GM12865 (cell line): ENCODE results near the gene DAP3.
"Not testable (repeated sequence)": the region's sequence is repeated elsewhere in the genome, so short reads cannot be mapped to it uniquely, and the experiment has no call there.

Experiments
- DNase-seq: peaks from one replicate; pipeline ENCODE4 v3.0.0; 2010; ENCODE audit warnings: low read depth
- H3K4me3 ChIP-seq: 2 replicates; pipeline ENCODE4 v1.5.1; 2011; ENCODE audit warnings: mild to moderate bottlenecking, low read depth, low read length, control low read depth
- TF ChIP-seq, protein P1 (sequence below): IDR thresholded peaks from 2 replicates; pipeline ENCODE4 v1.5.1; 2011; ENCODE audit warnings: low read length, control low read depth, low read depth, inconsistent platforms; ENCODE audit not compliant: insufficient read depth; ENCODE audit errors: missing control alignments

The DAP3 gene

DNA sequence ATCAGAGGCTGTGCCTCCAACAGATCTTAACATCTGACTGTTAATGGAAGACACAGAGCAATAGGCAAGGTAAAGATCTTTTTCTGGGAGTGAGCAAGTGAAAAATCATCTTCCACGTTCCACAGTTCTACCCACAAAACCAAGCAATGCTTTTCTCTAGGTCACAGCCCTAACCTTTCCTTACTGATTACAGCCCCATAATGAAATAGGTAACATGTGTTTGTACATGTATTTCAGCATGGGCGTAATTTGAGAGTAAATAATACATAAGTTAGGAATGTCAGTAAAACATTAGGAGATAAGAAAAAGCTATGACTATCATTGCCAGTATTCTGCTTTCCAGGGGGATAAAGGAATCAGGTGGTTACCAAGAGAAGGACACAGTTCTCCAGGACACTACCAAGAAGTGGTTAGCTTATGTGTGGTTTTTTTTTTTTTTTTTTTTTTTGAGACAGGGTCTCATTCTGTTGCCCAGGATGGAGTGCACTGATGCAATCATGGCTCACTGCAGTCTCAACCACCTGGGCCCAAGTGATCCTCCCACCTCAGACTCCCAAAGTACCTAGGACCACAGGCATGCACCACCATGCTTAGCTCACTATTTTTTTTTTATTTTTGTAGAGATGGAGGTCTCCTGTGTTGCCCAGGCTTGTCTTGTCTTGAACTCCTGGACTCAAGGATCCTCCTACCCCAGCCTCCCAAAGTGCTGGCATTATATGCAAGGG lies 72.0 kb downstream of the DAP3 start:
- TF ChIP-seq, protein P1, sequence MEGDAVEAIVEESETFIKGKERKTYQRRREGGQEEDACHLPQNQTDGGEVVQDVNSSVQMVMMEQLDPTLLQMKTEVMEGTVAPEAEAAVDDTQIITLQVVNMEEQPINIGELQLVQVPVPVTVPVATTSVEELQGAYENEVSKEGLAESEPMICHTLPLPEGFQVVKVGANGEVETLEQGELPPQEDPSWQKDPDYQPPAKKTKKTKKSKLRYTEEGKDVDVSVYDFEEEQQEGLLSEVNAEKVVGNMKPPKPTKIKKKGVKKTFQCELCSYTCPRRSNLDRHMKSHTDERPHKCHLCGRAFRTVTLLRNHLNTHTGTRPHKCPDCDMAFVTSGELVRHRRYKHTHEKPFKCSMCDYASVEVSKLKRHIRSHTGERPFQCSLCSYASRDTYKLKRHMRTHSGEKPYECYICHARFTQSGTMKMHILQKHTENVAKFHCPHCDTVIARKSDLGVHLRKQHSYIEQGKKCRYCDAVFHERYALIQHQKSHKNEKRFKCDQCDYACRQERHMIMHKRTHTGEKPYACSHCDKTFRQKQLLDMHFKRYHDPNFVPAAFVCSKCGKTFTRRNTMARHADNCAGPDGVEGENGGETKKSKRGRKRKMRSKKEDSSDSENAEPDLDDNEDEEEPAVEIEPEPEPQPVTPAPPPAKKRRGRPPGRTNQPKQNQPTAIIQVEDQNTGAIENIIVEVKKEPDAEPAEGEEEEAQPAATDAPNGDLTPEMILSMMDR = no peak
- H3K4me3 ChIP-seq = no peak overlapping the region
- no peak for DNase-seq

DNA sequence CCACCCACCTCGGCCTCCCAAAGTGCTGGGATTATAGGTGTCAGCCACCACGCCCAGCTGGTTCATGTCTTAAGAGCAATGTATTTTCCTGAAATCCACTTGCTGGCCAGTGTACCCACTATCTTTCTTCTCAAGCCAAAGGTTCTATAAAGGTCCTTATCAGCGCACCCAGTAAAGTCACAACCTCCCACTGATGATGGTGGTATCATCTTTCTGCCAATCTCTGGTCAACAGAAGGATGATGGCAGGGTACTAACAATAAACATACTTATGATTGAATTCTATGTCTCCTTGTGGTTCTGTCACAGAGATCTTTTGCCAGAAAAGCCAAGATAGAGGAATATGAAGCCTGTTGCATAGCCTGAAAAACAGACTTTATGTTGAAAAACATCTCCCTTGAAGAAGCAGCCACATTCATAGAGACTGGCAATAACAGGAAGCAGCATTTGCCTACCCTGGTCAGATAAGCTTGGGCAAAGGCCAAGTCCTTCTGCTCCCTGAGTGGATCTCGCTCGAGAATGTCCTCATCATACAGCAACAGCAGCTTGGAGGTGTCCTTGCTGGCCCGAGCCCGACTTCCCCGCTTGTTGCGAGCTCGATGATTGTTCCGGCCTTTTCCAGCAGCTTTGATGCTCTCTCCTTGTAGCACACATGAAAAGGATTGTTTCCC lies 73.0 kb downstream of the DAP3 start:
- H3K4me3 ChIP-seq = no peak overlapping the region
- DNase-seq = no peak
- TF ChIP-seq, protein P1 = no peak

DNA sequence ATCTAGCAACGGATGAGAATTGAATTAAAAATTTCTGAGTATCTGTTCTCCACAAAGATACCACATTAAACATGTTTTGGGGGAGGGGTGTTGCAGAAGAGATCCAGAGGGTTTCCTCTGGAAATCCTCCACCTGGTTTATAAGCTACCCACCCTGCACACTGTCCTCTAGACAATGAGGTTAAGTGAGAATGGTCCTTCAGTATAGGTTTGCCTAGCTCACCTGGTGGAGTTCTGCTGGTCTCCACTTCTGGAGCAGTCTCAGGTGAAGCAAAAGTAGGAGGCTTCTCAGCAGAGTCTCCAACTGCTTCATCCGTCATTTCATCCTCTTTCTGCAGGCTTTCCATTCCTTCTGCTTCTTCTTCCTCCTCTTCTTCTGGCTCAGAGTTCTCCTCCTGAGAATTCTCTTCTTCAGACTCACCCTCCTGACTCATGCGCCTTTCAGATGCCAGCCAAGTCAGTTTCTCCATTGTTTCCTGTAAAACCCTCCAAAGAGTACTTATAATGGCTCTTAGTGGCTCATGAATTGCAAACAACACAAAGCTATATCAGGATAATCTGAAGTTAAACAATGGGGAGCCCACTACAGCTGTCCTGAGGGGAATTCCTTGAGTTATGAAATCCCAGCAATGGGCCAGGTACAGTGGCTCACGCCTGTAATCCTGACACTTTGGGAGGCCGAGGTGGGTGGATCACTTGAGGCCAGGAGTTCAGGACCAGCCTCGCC lies 74.4 kb downstream of the DAP3 start:
- DNase-seq, H3K4me3 ChIP-seq: not testable (repeated sequence)

DNA sequence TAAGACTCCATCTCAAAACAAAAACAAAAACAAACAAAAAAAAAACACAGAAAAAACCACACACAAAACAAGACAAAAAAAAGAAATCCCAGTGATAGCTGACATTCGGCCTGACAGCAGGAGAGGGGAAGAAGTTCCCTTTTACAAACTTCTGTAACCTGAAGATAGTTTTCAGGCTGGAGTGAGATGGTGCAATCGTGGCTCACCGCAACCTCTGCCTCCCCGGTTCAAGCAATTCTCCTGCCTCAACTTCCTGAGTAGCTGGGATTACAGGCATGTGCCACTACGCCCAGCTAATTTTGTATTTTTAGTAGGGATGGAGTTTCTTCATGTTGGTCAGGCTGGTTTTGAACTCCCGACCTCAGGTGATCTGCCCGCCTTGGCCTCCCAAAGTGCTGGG lies 75.1 kb downstream of the DAP3 start:
- DNase-seq, H3K4me3 ChIP-seq: not testable (repeated sequence)

DNA sequence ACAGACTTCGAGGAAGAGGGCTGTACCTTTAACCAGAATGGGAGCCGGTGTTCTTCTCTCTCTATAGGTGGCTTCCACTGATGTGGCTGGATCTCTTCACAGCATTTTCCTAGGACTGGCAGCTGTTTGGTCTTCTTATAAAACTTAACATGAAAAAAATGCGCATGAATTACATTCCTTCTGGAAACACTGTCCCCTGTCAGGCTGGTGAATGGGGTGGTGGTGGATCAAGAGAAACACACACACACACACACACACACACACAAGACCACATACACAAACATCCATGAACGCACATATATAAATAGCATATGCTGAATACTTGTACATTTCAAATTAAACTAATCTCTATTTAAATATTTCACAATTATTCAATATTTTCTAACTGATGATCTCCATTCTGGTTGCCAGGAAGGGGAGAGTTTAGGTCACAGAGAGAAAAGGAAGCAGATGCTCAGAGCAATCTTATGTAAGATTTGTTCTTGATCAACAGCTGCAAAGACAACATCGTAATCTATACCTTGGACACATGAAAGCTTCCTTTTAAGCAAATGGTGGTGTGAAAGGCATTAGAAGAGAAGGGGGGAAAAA lies 78.6 kb downstream of the DAP3 start:
- not testable (repeated sequence) for H3K4me3 ChIP-seq, DNase-seq

DNA sequence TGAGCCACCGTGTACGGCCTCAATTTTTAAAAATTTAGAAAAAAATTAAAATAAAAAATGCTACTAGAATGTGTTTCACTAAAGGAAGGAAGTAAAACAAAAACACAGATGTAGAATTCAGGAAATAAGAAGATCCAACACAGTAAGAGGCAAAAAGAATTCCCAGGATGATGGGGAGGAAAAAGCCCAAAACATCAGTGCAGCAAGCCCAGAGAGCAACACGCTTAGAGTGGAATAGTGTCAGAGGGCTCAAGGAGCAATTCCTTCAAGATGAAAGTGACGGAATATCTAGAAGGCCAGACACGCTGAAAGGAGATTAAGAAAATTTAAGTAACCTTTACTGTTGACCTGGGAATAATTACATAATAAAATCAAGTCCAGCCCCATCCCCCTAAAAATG lies 80.4 kb downstream of the DAP3 start:
- TF ChIP-seq, protein P1 = no peak
- DNase-seq = no peak
- H3K4me3 ChIP-seq = no peak overlapping the region

DNA sequence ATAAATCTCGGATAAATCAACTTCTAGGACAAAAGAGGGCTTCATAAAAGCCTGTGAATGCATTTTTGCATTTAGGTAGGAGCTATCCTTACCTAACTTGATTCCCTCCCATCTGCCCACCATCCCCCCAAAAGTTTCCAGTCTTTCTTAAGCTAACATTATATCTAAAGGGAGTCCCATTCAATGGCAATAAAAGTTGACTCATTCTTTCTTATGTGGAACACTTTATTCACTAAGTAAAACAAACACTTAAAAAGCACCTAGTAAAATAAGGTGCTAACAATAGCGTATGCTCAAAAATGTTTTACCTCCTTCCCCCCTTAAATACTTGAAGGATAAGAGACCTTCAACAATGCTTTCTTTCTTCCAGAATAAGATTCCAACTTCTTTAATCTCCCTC lies 84.3 kb downstream of the DAP3 start:
- TF ChIP-seq, protein P1 = no peak
- H3K4me3 ChIP-seq = no peak overlapping the region
- DNase-seq = no peak

DNA sequence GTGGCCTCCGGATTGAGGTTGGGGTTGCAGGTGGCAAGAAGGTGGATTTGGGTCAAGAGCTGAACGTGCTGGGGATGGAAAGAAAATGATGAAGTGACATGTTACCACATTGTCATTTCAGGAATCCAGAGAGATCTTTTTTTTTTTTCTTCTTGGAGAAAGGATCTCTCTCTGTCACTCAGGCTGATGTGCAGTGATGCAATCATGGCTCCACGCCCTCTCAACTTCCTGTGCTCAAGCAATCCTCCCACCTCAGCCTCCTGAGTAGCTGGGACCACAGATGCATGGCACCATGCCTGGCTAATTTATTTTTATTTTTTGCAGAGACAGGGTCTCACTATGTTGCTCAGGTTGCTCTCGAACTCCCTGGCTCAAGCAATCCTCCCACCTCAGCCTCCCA lies 87.5 kb downstream of the DAP3 start:
- DNase-seq = no peak
- no peak overlapping the region for H3K4me3 ChIP-seq
- TF ChIP-seq, protein P1 = no peak
